HepG2 (cell line): ENCODE data around the gene ADAM8. TPM values are rescaled to one million over a fixed set of nuclear protein-coding genes. Genes with fewer than 3 reads are reported as not detected.

Experiments used
- IRF1 ChIP-seq: sonication (generic); formaldehyde crosslinking; IDR thresholded peaks from 2 replicates; pipeline ENCODE4 v1.4.0; 2020; ENCODE audit warnings: low read depth, mild to moderate bottlenecking, missing genetic modification reagents
- JUN ChIP-seq: sonication (generic); formaldehyde crosslinking; IDR thresholded peaks from 2 replicates; pipeline ENCODE4 v1.4.0; 2020; ENCODE audit warnings: mild to moderate bottlenecking, missing genetic modification reagents
- JUND ChIP-seq: sonication (generic); formaldehyde crosslinking; IDR thresholded peaks from 2 replicates; pipeline ENCODE4 v1.8.0; 2022; ENCODE audit warnings: mild to moderate bottlenecking, missing genetic modification reagents
- KMT2A ChIP-seq: sonication (generic); formaldehyde crosslinking; IDR thresholded peaks from 2 replicates; pipeline ENCODE4 v1.4.0; 2020; ENCODE audit warnings: missing genetic modification reagents
- MAF1 ChIP-seq: sonication (generic); formaldehyde crosslinking; IDR thresholded peaks from 2 replicates; pipeline ENCODE4 v1.5.0; 2020; ENCODE audit warnings: missing genetic modification reagents, borderline replicate concordance
- MED8 ChIP-seq: sonication (generic); formaldehyde crosslinking; IDR thresholded peaks from 2 replicates; pipeline ENCODE4 v1.8.1; 2023; ENCODE audit warnings: mild to moderate bottlenecking, missing genetic modification reagents; ENCODE audit not compliant: insufficient replicate concordance
- MXD3 ChIP-seq: IDR thresholded peaks from 2 replicates; pipeline ENCODE4 v1.6.1; 2016; ENCODE audit warnings: mild to moderate bottlenecking, missing biosample characterization, missing genetic modification reagents
- PRDM4 ChIP-seq: sonication (generic); formaldehyde crosslinking; IDR thresholded peaks from 2 replicates; pipeline ENCODE4 v1.9.0; 2021; ENCODE audit warnings: missing genetic modification reagents, borderline replicate concordance
- RFX1 ChIP-seq: fragments of 450-650 bp; IDR thresholded peaks from 2 replicates; pipeline ENCODE4 v1.6.1; 2017
- SNAPC4 ChIP-seq: sonication (generic); formaldehyde crosslinking; IDR thresholded peaks from 2 replicates; pipeline ENCODE4 v1.4.0; 2020; ENCODE audit warnings: mild to moderate bottlenecking, missing genetic modification reagents
- THYN1 ChIP-seq: sonication (generic); formaldehyde crosslinking; IDR thresholded peaks from 2 replicates; pipeline ENCODE4 v1.8.1; 2023; ENCODE audit warnings: low read depth, mild to moderate bottlenecking, moderate library complexity, missing genetic modification reagents, borderline replicate concordance
- ZFAT ChIP-seq: sonication (generic); formaldehyde crosslinking; conservative IDR thresholded peaks from 2 replicates; pipeline ENCODE4 v1.8.1; 2023; ENCODE audit warnings: missing genetic modification reagents, inconsistent platforms
- ZHX2 ChIP-seq, 2 experiments: sonication (generic) in 1 of 2; formaldehyde crosslinking in 1 of 2; IDR thresholded peaks; 2 replicates each; pipeline versions ENCODE4 v1.6.1 to v1.9.0; 2014 to 2022; ENCODE audit warnings: antibody characterized with exemption in 1 of 2, borderline replicate concordance in 1 of 2, inconsistent platforms in 1 of 2, low read depth in 1 of 2, missing genetic modification reagents in 1 of 2
- ZNF430 ChIP-seq: sonication (generic); formaldehyde crosslinking; IDR thresholded peaks from 2 replicates; pipeline ENCODE4 v1.9.0; 2021; ENCODE audit warnings: mild to moderate bottlenecking, missing genetic modification reagents
- polyA plus RNA-seq, 8 experiments: library from polyadenylated mRNA; depleted of rRNA in 3 of 8; stranded (reverse) in 7 of 8; unstranded in 1 of 8; fragments of >200 nt; fragmentation: Illumina TruSeq in 4 of 8; extraction: Trizol in 4 of 8; gene quantifications; 2 replicates each; pipeline versions ENCODE4 v1.2.1 to v1.2.3, GENCODE V29; 2011 to 2016; ENCODE audit warnings: low read depth in 4 of 8, missing spikeins in 1 of 8, mixed read lengths in 1 of 8; ENCODE audit not compliant: insufficient read depth in 1 of 8
- total RNA-seq, 5 experiments: library from RNA; depleted of rRNA; stranded (reverse); fragments of >200 nt; fragmentation: Illumina TruSeq; extraction: Trizol; gene quantifications; 2 replicates each; pipeline ENCODE4 v1.2.3, GENCODE V29; 2016; ENCODE audit warnings: low read depth in 1 of 5

ADAM8 gene
- total and polyA plus RNA-seq, 2 of the 13 experiments (the other 11 are each of a cell fraction or from before 2014, with no cell fraction given): 0.24 to 0.93 TPM

- TF ChIP-seq MAF1 (CRISPR knock-in tag) (no peak), ZNF430 (CRISPR knock-in tag) (no peak), ZHX2 (IDR thresholded peaks at IDR 0.05; ENCODE audit: low read depth) (no peak), ZHX2 (CRISPR knock-in tag; IDR thresholded peaks at IDR 0.05; ENCODE audit: borderline replicate concordance) (no peak), JUND (no peak), KMT2A (CRISPR knock-in tag) (no peak), ZFAT (CRISPR knock-in tag) (no peak), SNAPC4 (no peak), THYN1 (CRISPR knock-in tag) (no peak), JUN (CRISPR knock-in tag) (no peak), PRDM4 (no peak), MXD3 (CRISPR knock-in tag) (no peak), RFX1 (0 out of 2 replicates have a peak, but pooled peaks have one; percentile 9), IRF1 (CRISPR knock-in tag) (no peak), MED8 (CRISPR knock-in tag) (no peak)
Measured at GRCh38 chr10:133261726-133262325, 14.8 kb downstream of the ADAM8 start (continued).
